ENCODE measurements around the gene RBP4. TPM values are rescaled to one million over a fixed set of nuclear protein-coding genes. Genes with fewer than 3 reads are reported as not detected.

RBP4 gene
- total and polyA plus RNA-seq, 9 donors = 0.81 to 6.7 (median 4.0) TPM; not detected in 1

- Histone ChIP-seq H3K4me1 (ENCODE audit: insufficient read depth) (no peaks in the 10 kb centered on the region), H3K27me3 (no peaks in the 10 kb centered on the region), H3K4me3 (no peak overlapping the region), H3K36me3 (no peaks in the 10 kb centered on the region), H3K9me3 (no peaks in the 10 kb centered on the region), H3K27ac (no peak overlapping the region)
- 85 to 100% (median 87%) methylated on average over 1 of the region's 1 CpG for WGBS, 3 donors
- TF ChIP-seq CTCF (IDR thresholded peaks at IDR 0.05) (no peak), POLR2A (IDR thresholded peaks at IDR 0.05) (no peak), EP300 (IDR thresholded peaks at IDR 0.05) (no peak)
- DNase-seq = no peak
- intact Hi-C loops (cut with DNase I) = no loop called here
Observed at GRCh38 chr10:93554316-93554663, 46.7 kb downstream of the RBP4 start.

GRCh38 chr10:93553482-93554315 is 47.3 kb downstream of the RBP4 start:
- WGBS, 3 donors = 76 to 83% (median 80%) methylated on average over 8 of the region's 8 CpGs

GRCh38 chr10:93552780-93553179 is 48.3 kb downstream of the RBP4 start:
- no peak for TF ChIP-seq CTCF (IDR thresholded peaks at IDR 0.05)
- no peak for TF ChIP-seq EP300 (IDR thresholded peaks at IDR 0.05)
- TF ChIP-seq POLR2A (IDR thresholded peaks at IDR 0.05) = no peak
- WGBS, 3 donors = 82 to 88% (median 84%) methylated on average over 3 of the region's 3 CpGs
- no peak overlapping the region for H3K4me3 ChIP-seq
- no peaks in the 10 kb centered on the region for H3K4me1 ChIP-seq (ENCODE audit: insufficient read depth)
- H3K27me3 ChIP-seq = no peaks in the 10 kb centered on the region
- no peak overlapping the region for H3K27ac ChIP-seq
- no peaks in the 10 kb centered on the region for H3K9me3 ChIP-seq
- intact Hi-C loops (cut with DNase I) = no loop called here
- DNase-seq = no peak
- no peaks in the 10 kb centered on the region for H3K36me3 ChIP-seq

More at GRCh38 chr10:93553482-93554315, 47.3 kb downstream of the RBP4 start:
- Histone ChIP-seq H3K4me1 (ENCODE audit: insufficient read depth) (no peaks in the 10 kb centered on the region), H3K27me3 (no peaks in the 10 kb centered on the region), H3K27ac (no peak overlapping the region), H3K4me3 (no peak overlapping the region), H3K9me3 (no peaks in the 10 kb centered on the region), H3K36me3 (no peaks in the 10 kb centered on the region)
- DNase-seq = no peak
- intact Hi-C loops (cut with DNase I) = no loop called here
- no peak for TF ChIP-seq CTCF (IDR thresholded peaks at IDR 0.05)
- TF ChIP-seq EP300 (IDR thresholded peaks at IDR 0.05) = no peak
- TF ChIP-seq POLR2A (IDR thresholded peaks at IDR 0.05) = no peak

- WGBS, 3 donors = 78 to 86% (median 79%) methylated on average over 4 of the region's 4 CpGs
- DNase-seq = no peak
- intact Hi-C loops (cut with DNase I) = no loop called here
- Histone ChIP-seq H3K27ac (no peak overlapping the region), H3K27me3 (no peaks in the 10 kb centered on the region), H3K4me3 (no peak overlapping the region), H3K9me3 (no peaks in the 10 kb centered on the region), H3K36me3 (no peaks in the 10 kb centered on the region), H3K4me1 (ENCODE audit: insufficient read depth) (no peaks in the 10 kb centered on the region)
- TF ChIP-seq EP300 (IDR thresholded peaks at IDR 0.05) = no peak
- no peak for TF ChIP-seq POLR2A (IDR thresholded peaks at IDR 0.05)
- TF ChIP-seq CTCF (IDR thresholded peaks at IDR 0.05) = no peak
Observed at GRCh38 chr10:93550606-93551005, 50.4 kb downstream of the RBP4 start.
